Memory B cell (primary cell): Measurements from ENCODE around the gene NDNF.

Source experiments
- ATAC-seq: fragments of 150-1000 bp; cut with Tn5 transposase; 2 replicates; pipeline ENCODE4 v1.10.0; 2021; ENCODE audit warnings: low read depth, mild to moderate bottlenecking, moderate library complexity
- DNase-seq, 2 donors: peaks; one replicate each; pipeline ENCODE4 v3.0.0; 2022; ENCODE audit warnings: low spot score in 2 of 2
- H3K27ac Mint-ChIP-seq: one replicate; pipeline ENCODE4 v1.8.0; 2022; ENCODE audit warnings: mild to moderate bottlenecking, moderate library complexity, mixed read lengths
- H3K27me3 Mint-ChIP-seq: one replicate; pipeline ENCODE4 v1.8.0; 2022; ENCODE audit warnings: mixed read lengths
- H3K36me3 Mint-ChIP-seq: one replicate; pipeline ENCODE4 v1.8.0; 2022; ENCODE audit warnings: mild to moderate bottlenecking, mixed read lengths
- H3K4me1 Mint-ChIP-seq: one replicate; pipeline ENCODE4 v1.8.0; 2022; ENCODE audit warnings: mixed read lengths
- H3K4me3 Mint-ChIP-seq: one replicate; pipeline ENCODE4 v1.8.0; 2022; ENCODE audit warnings: mild to moderate bottlenecking, moderate library complexity, mixed read lengths
- H3K9me3 Mint-ChIP-seq: one replicate; pipeline ENCODE4 v1.8.0; 2022; ENCODE audit warnings: mixed read lengths

The NDNF gene

GRCh38 chr4:121057466-121057922 lies 14.8 kb downstream of the NDNF start:
- DNase-seq: no peak

GRCh38 chr4:121056066-121056465 lies 16.3 kb downstream of the NDNF start:
- H3K4me3 Mint-ChIP-seq: no peak overlapping the region
- no peaks in the 10 kb centered on the region for H3K36me3 Mint-ChIP-seq
- ATAC-seq: no peak
- no peaks in the 10 kb centered on the region for H3K27me3 Mint-ChIP-seq
- no peaks in the 10 kb centered on the region for H3K4me1 Mint-ChIP-seq
- H3K27ac Mint-ChIP-seq: no peak overlapping the region
- no peak for DNase-seq
- no peaks in the 10 kb centered on the region for H3K9me3 Mint-ChIP-seq

More at GRCh38 chr4:121057466-121057922, 14.8 kb downstream of the NDNF start:
- Mint-ChIP-seq H3K9me3 (no peaks in the 10 kb centered on the region), H3K4me1 (no peaks in the 10 kb centered on the region), H3K27ac (no peak overlapping the region), H3K36me3 (no peaks in the 10 kb centered on the region), H3K4me3 (no peak overlapping the region), H3K27me3 (peaks cover 2% of the 10 kb centered on the region)
- ATAC-seq: no peak

GRCh38 chr4:121054373-121054772 lies 18.0 kb downstream of the NDNF start:
- H3K4me3 Mint-ChIP-seq: no peak overlapping the region
- ATAC-seq: no peak
- no peaks in the 10 kb centered on the region for H3K9me3 Mint-ChIP-seq

DNA sequence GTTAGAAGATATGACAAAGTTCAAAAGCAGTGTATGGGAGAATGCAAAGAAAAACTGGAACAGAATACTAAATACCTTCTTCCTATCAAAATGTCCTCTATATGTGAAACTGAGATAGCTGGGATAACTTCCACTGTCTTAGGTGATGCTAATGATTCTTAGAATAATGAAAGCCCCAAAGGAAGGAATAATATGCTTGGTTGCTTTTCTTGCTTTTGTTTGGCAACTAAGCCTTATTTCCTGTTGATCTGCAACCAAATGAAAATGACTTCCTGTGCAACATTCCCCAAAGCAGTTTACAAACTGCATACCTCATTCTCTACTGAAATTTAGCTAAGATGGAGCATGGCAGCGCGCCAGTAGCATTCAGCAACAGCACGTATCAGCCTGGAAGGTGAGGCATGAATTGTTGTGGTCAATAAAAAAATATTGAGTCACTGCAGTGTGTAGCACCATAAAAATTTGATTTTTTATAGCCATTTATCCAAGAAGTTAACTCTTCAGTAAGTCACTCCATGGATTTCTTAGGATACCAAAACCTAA lies 18.7 kb downstream of the NDNF start:
- Mint-ChIP-seq H3K9me3 (no peaks in the 10 kb centered on the region), H3K27ac (no peak overlapping the region), H3K4me3 (no peak overlapping the region), H3K27me3 (no peaks in the 10 kb centered on the region), H3K36me3 (no peaks in the 10 kb centered on the region), H3K4me1 (no peaks in the 10 kb centered on the region)
- ATAC-seq (no peak), DNase-seq (no peak)

More at GRCh38 chr4:121054373-121054772, 18.0 kb downstream of the NDNF start:
- no peak overlapping the region for H3K27ac Mint-ChIP-seq
- H3K4me1 Mint-ChIP-seq: no peaks in the 10 kb centered on the region
- no peak for DNase-seq
- no peaks in the 10 kb centered on the region for H3K27me3 Mint-ChIP-seq
- H3K36me3 Mint-ChIP-seq: no peaks in the 10 kb centered on the region

DNA sequence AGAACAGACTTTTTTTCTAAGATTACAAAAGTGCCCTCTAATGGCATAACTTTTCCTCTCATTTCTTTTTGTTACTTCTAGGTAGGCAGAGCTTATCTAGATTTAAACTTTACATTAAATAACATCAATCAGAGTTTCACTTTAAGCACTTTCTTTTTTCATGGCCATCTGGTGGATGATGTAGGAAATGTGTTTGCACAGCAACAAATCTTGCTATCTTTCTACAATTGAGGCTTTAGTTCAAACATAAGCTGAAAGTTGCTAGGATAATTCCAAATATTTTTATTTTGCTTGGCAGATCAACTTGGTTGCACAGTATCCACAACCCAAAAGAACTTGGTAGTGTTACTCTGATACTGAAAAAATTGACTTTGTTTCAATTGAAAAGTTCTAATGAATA lies 22.0 kb downstream of the NDNF start:
- no peak for DNase-seq
- Mint-ChIP-seq H3K27ac (no peak overlapping the region), H3K9me3 (no peaks in the 10 kb centered on the region), H3K4me3 (no peak overlapping the region), H3K4me1 (no peaks in the 10 kb centered on the region), H3K36me3 (no peaks in the 10 kb centered on the region), H3K27me3 (no peaks in the 10 kb centered on the region)
- ATAC-seq: no peak

- Mint-ChIP-seq H3K9me3 (no peaks in the 10 kb centered on the region), H3K4me1 (no peaks in the 10 kb centered on the region), H3K27ac (no peak overlapping the region), H3K27me3 (no peaks in the 10 kb centered on the region), H3K36me3 (no peaks in the 10 kb centered on the region), H3K4me3 (no peak overlapping the region)
- ATAC-seq (no peak), DNase-seq (no peak)
These were observed 23.2 kb downstream of the NDNF start for GRCh38 chr4:121049072-121049599.

DNA sequence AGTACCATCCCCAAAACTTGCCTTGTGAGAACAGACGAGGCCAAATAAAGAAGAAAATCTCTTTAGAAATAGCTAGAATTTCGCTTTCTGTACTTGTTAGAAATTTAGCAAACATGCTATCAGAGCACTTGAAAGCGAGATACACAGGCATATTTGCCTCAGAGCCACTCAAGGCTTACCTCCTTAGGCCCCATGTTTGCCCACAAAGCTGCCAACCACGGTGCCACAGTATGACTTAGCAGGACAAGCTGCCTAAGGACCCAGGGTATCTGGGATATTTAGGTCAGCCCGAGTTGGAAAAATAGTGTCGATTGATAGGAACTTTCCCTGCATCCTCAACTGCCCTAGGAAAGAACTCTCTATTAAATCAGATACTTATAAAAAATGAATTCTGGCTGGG lies 24.2 kb downstream of the NDNF start:
- Mint-ChIP-seq H3K27ac (no peak overlapping the region), H3K4me3 (no peak overlapping the region), H3K36me3 (no peaks in the 10 kb centered on the region), H3K9me3 (no peaks in the 10 kb centered on the region), H3K4me1 (no peaks in the 10 kb centered on the region), H3K27me3 (no peaks in the 10 kb centered on the region)
- no peak for DNase-seq
- no peak for ATAC-seq

DNA sequence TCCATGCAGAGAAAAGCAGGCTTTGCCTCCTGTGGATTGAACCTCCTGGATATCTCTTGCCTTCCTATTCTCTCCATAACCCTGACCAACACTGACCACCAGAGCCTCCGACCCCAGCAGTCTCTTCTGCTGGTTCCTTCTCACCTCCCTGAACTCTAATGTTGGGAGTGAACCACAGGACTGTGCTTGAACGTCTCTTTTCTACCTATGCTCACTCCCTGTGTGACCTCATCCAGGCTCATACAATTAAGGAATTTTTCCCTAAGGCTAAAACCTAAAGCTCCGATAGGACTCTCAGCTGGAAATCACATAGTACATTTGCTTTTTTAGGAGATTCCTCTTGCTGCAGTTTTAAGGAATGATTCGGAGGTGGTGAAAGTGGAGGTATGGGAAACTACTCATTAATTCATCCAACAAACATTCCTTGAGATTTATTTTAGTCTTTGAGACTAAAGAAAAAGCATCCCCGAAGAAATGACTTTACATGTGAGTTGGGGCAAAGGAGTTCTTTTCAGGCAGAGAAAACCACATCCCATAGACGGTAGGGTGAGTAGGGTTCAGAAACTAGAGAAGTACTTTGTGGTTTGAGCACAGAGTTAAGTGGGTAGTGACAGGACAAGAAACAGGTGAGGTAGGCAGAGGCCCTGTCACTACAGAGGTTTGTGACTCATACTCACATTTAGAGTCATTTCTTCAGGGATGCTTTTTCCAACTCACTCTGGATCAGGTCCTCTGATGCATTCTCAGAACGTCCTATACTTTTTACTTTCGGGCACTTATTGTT lies 30.8 kb downstream of the NDNF start:
- Mint-ChIP-seq H3K4me3 (no peak overlapping the region), H3K36me3 (no peaks in the 10 kb centered on the region), H3K4me1 (peaks cover 2% of the 10 kb centered on the region), H3K27ac (no peak overlapping the region), H3K9me3 (no peaks in the 10 kb centered on the region), H3K27me3 (peaks cover 5% of the 10 kb centered on the region)
- DNase-seq (no peak), ATAC-seq (no peak)

- no peaks in the 10 kb centered on the region for H3K36me3 Mint-ChIP-seq
- ATAC-seq (no peak), DNase-seq (no peak)
- H3K4me3 Mint-ChIP-seq: no peak overlapping the region
- H3K27me3 Mint-ChIP-seq: no peaks in the 10 kb centered on the region
- no peak overlapping the region for H3K27ac Mint-ChIP-seq
- no peaks in the 10 kb centered on the region for H3K9me3 Mint-ChIP-seq
- H3K4me1 Mint-ChIP-seq: no peaks in the 10 kb centered on the region
These were observed 38.3 kb downstream of the NDNF start for GRCh38 chr4:121034017-121034416.

- no peak for ATAC-seq
These were observed 41.6 kb downstream of the NDNF start for GRCh38 chr4:121030711-121031110.

DNA sequence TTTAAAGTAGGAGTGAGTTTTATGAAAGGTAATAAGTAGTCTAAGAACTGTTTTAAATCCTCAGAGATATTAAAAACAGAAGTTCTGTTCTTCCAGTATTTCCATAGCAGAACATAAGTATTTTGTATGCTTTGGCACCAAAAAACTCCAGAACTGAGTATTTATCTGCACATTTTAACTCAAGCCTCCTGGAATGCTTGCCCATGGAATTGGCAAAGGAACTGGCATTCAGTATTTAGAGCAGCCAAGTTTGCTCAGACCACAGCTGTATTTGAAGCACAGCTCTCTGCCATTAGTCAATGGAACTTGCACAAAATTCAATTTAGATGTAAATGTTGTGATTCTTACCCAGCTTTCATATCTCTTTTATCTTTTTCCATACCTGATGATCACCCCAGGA lies 42.2 kb downstream of the NDNF start:
- no peak overlapping the region for H3K27ac Mint-ChIP-seq
- H3K4me3 Mint-ChIP-seq: no peak overlapping the region
- DNase-seq (no peak), ATAC-seq (no peak)
- H3K9me3 Mint-ChIP-seq: no peaks in the 10 kb centered on the region
- no peaks in the 10 kb centered on the region for H3K27me3 Mint-ChIP-seq
- H3K4me1 Mint-ChIP-seq: no peaks in the 10 kb centered on the region
- no peaks in the 10 kb centered on the region for H3K36me3 Mint-ChIP-seq

More at GRCh38 chr4:121030711-121031110, 41.6 kb downstream of the NDNF start:
- Mint-ChIP-seq H3K4me3 (no peak overlapping the region), H3K9me3 (no peaks in the 10 kb centered on the region), H3K4me1 (no peaks in the 10 kb centered on the region), H3K27ac (no peak overlapping the region), H3K27me3 (no peaks in the 10 kb centered on the region), H3K36me3 (no peaks in the 10 kb centered on the region)
- no peak for DNase-seq

- no peak for DNase-seq
- no peak overlapping the region for H3K4me3 Mint-ChIP-seq
- ATAC-seq: no peak
- no peaks in the 10 kb centered on the region for H3K9me3 Mint-ChIP-seq
- H3K36me3 Mint-ChIP-seq: no peaks in the 10 kb centered on the region
- no peak overlapping the region for H3K27ac Mint-ChIP-seq
- H3K27me3 Mint-ChIP-seq: no peaks in the 10 kb centered on the region
- no peaks in the 10 kb centered on the region for H3K4me1 Mint-ChIP-seq
These were observed 46.3 kb downstream of the NDNF start for GRCh38 chr4:121026034-121026433.

DNA sequence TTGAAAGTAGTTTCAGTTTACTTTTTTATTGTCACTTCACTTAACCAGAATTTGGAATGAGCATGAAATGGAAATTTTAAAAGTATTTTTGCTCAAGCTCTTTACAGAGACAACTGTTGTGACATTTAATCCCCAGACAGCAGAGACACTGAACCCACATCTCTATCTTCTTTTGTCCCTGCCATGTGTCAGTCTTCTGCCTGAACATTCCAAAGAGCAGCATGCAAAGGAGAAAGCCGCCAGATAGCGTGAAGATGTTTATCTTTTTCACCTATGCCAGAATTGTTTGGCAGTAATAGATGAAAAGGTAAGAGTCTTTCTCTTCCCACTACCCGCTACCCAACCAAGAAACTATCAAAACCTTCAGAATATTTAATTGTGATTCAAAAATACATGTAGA lies 46.8 kb downstream of the NDNF start:
- Mint-ChIP-seq H3K4me3 (no peak overlapping the region), H3K9me3 (no peaks in the 10 kb centered on the region), H3K36me3 (no peaks in the 10 kb centered on the region), H3K27me3 (no peaks in the 10 kb centered on the region), H3K27ac (no peak overlapping the region), H3K4me1 (no peaks in the 10 kb centered on the region)
- ATAC-seq (no peak), DNase-seq (no peak)

GRCh38 chr4:121018543-121018942 lies 53.8 kb downstream of the NDNF start:
- Mint-ChIP-seq H3K9me3 (peaks cover 3% of the 10 kb centered on the region), H3K4me1 (no peaks in the 10 kb centered on the region), H3K4me3 (no peak overlapping the region), H3K36me3 (no peaks in the 10 kb centered on the region), H3K27me3 (no peaks in the 10 kb centered on the region), H3K27ac (no peak overlapping the region)
- DNase-seq: no peak
- ATAC-seq: no peak

DNA sequence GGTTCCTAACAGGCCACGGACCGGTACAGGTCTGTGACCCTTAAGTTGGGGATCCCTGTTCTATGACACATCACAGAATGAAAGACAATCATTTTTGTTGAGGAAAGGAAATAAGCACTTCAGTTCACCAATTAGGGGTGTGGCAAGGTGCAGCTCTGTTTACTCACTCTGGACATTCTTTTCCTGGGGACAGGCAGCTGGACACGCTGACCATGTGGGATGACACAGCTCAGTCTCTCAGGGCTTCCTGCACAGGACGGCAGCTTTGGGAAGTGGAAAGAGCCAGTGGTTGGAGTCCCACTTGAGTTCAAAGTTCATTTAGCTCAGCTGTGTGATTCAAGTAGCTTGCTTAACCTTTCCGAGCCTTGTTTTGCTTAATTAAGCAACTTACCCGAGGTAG lies 55.7 kb downstream of the NDNF start:
- H3K36me3 Mint-ChIP-seq: no peaks in the 10 kb centered on the region
- peaks cover 3% of the 10 kb centered on the region for H3K9me3 Mint-ChIP-seq
- no peaks in the 10 kb centered on the region for H3K4me1 Mint-ChIP-seq
- no peak overlapping the region for H3K4me3 Mint-ChIP-seq
- DNase-seq (no peak), ATAC-seq (no peak)
- no peak overlapping the region for H3K27ac Mint-ChIP-seq
- H3K27me3 Mint-ChIP-seq: no peaks in the 10 kb centered on the region
